Measurements from ENCODE around the gene ZNF576.

ZNF576 gene

GRCh38 chr19:43552616-43553015, 43.8 kb upstream of the ZNF576 start:
- TF ChIP-seq SIN3A (IDR thresholded peaks at IDR 0.05; ENCODE audit: borderline replicate concordance, insufficient read depth, low read length), result no peak
- TF ChIP-seq TAF1 (IDR thresholded peaks at IDR 0.05; ENCODE audit: borderline replicate concordance, insufficient read depth, low read length), result no peak
- TF ChIP-seq FOXP2 (optimal IDR thresholded peaks at IDR 0.05; ENCODE audit: borderline replicate concordance, extremely low read depth, extremely low read length, insufficient read depth), result no peak
- no peak for TF ChIP-seq POLR2AphosphoS5 (IDR thresholded peaks at IDR 0.05; ENCODE audit: low read depth, low read length)

- no peak for TF ChIP-seq TAF1 (IDR thresholded peaks at IDR 0.05; ENCODE audit: borderline replicate concordance, insufficient read depth, low read length)
Measured at GRCh38 chr19:43553656-43554055, 42.7 kb upstream of the ZNF576 start.

- no peak for TF ChIP-seq FOXP2 (optimal IDR thresholded peaks at IDR 0.05; ENCODE audit: borderline replicate concordance, extremely low read depth, extremely low read length, insufficient read depth)
- no peak for TF ChIP-seq TAF1 (IDR thresholded peaks at IDR 0.05; ENCODE audit: borderline replicate concordance, insufficient read depth, low read length)
- no peak for TF ChIP-seq REST (IDR thresholded peaks at IDR 0.05; ENCODE audit: insufficient read depth in 1 of 2, low read depth in 2 of 2, low read length in 2 of 2)
- no peak for TF ChIP-seq POLR2AphosphoS5 (IDR thresholded peaks at IDR 0.05; ENCODE audit: low read depth, low read length)
- TF ChIP-seq SIN3A (IDR thresholded peaks at IDR 0.05; ENCODE audit: borderline replicate concordance, insufficient read depth, low read length), result no peak
Measured at GRCh38 chr19:43554317-43554895, 42.0 kb upstream of the ZNF576 start.

GRCh38 chr19:43555185-43555770, 41.1 kb upstream of the ZNF576 start:
- no peak for TF ChIP-seq SIN3A (IDR thresholded peaks at IDR 0.05; ENCODE audit: borderline replicate concordance, insufficient read depth, low read length)
- no peak for TF ChIP-seq POLR2AphosphoS5 (IDR thresholded peaks at IDR 0.05; ENCODE audit: low read depth, low read length)
- TF ChIP-seq FOXP2 (optimal IDR thresholded peaks at IDR 0.05; ENCODE audit: borderline replicate concordance, extremely low read depth, extremely low read length, insufficient read depth), result no peak
- no peak for TF ChIP-seq TAF1 (IDR thresholded peaks at IDR 0.05; ENCODE audit: borderline replicate concordance, insufficient read depth, low read length)
- TF ChIP-seq REST (IDR thresholded peaks at IDR 0.05; ENCODE audit: insufficient read depth in 1 of 2, low read depth in 2 of 2, low read length in 2 of 2), result no peak

GRCh38 chr19:43560687-43561086, 35.7 kb upstream of the ZNF576 start:
- TF ChIP-seq REST (IDR thresholded peaks at IDR 0.05; ENCODE audit: insufficient read depth in 1 of 2, low read depth in 2 of 2, low read length in 2 of 2) (no peak), SIN3A (IDR thresholded peaks at IDR 0.05; ENCODE audit: borderline replicate concordance, insufficient read depth, low read length) (no peak), TAF1 (IDR thresholded peaks at IDR 0.05; ENCODE audit: borderline replicate concordance, insufficient read depth, low read length) (no peak), POLR2AphosphoS5 (IDR thresholded peaks at IDR 0.05; ENCODE audit: low read depth, low read length) (no peak), FOXP2 (optimal IDR thresholded peaks at IDR 0.05; ENCODE audit: borderline replicate concordance, extremely low read depth, extremely low read length, insufficient read depth) (no peak)
